ENCODE measurements around the gene OTP. TPM values are rescaled to one million over a fixed set of nuclear protein-coding genes. Genes with fewer than 3 reads are reported as not detected.

The OTP gene
- total RNA-seq, 1 experiment from 2014 or later = not detected

GRCh38 chr5:77633207-77633675 lies 5.3 kb downstream of the OTP start:
- intact Hi-C loops (cut with micrococcal nuclease; ENCODE audit: unreplicated experiment) = loop anchor here (10.0 kb wide), 1 partner anchor 322 kb away; no protein-coding TSS in a partner anchor
- no peak for DNase-seq (ENCODE audit: low spot score)
- no peaks in the 10 kb centered on the region for H3K9me3 ChIP-seq (ENCODE audit: low read depth, low read length, poor library complexity, severe bottlenecking)
- H3K27me3 ChIP-seq (replicated peaks; ENCODE audit: insufficient read depth, low read depth, low read length, poor library complexity) = peaks cover 99% of the 10 kb centered on the region
- no TSS peak for BruUV-seq (replicated peaks)
- H3K36me3 ChIP-seq (ENCODE audit: insufficient read depth, low read length, poor library complexity, severe bottlenecking) = no peaks in the 10 kb centered on the region
- ChIA-PET POLR2A (ENCODE audit: low non-redundant PET) (no interaction called here), CTCF (no interaction called here)
- no peak overlapping the region for H3K27ac ChIP-seq (ENCODE audit: low read depth, low read length, poor library complexity, severe bottlenecking)
- H3K4me3 ChIP-seq (ENCODE audit: low read depth, low read length, poor library complexity, severe bottlenecking) = no peak overlapping the region
- peaks cover 3% of the 10 kb centered on the region for H3K4me1 ChIP-seq (ENCODE audit: insufficient read depth, low read length, poor library complexity, severe bottlenecking)
- no peak for TF ChIP-seq EZH2 (IDR thresholded peaks at IDR 0.05; ENCODE audit: borderline replicate concordance, low read depth, low read length, poor library complexity, severe bottlenecking)
- TF ChIP-seq, protein P1, sequence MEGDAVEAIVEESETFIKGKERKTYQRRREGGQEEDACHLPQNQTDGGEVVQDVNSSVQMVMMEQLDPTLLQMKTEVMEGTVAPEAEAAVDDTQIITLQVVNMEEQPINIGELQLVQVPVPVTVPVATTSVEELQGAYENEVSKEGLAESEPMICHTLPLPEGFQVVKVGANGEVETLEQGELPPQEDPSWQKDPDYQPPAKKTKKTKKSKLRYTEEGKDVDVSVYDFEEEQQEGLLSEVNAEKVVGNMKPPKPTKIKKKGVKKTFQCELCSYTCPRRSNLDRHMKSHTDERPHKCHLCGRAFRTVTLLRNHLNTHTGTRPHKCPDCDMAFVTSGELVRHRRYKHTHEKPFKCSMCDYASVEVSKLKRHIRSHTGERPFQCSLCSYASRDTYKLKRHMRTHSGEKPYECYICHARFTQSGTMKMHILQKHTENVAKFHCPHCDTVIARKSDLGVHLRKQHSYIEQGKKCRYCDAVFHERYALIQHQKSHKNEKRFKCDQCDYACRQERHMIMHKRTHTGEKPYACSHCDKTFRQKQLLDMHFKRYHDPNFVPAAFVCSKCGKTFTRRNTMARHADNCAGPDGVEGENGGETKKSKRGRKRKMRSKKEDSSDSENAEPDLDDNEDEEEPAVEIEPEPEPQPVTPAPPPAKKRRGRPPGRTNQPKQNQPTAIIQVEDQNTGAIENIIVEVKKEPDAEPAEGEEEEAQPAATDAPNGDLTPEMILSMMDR (conservative IDR thresholded peaks at IDR 0.05; ENCODE audit: low read depth, low read length) = no peak

GRCh38 chr5:77632526-77633206 lies 5.8 kb downstream of the OTP start:
- ChIA-PET POLR2A (ENCODE audit: low non-redundant PET) (no interaction called here), CTCF (no interaction called here)
- DNase-seq (ENCODE audit: low spot score) = no peak
- no TSS peak for BruUV-seq (replicated peaks)
- no peak overlapping the region for H3K27ac ChIP-seq (ENCODE audit: low read depth, low read length, poor library complexity, severe bottlenecking)
- no peaks in the 10 kb centered on the region for H3K36me3 ChIP-seq (ENCODE audit: insufficient read depth, low read length, poor library complexity, severe bottlenecking)
- H3K4me1 ChIP-seq (ENCODE audit: insufficient read depth, low read length, poor library complexity, severe bottlenecking) = peaks cover 3% of the 10 kb centered on the region
- intact Hi-C loops (cut with micrococcal nuclease; ENCODE audit: unreplicated experiment) = loop anchor here (10.0 kb wide), 1 partner anchor 322 kb away; no protein-coding TSS in a partner anchor
- H3K27me3 ChIP-seq (replicated peaks; ENCODE audit: insufficient read depth, low read depth, low read length, poor library complexity) = peaks cover 99% of the 10 kb centered on the region
- H3K9me3 ChIP-seq (ENCODE audit: low read depth, low read length, poor library complexity, severe bottlenecking) = no peaks in the 10 kb centered on the region
- peak; percentile 87 for TF ChIP-seq EZH2 (IDR thresholded peaks at IDR 0.05; ENCODE audit: borderline replicate concordance, low read depth, low read length, poor library complexity, severe bottlenecking)
- TF ChIP-seq, protein P1 (conservative IDR thresholded peaks at IDR 0.05; ENCODE audit: low read depth, low read length) = no peak
- no peak overlapping the region for H3K4me3 ChIP-seq (ENCODE audit: low read depth, low read length, poor library complexity, severe bottlenecking)

DNA sequence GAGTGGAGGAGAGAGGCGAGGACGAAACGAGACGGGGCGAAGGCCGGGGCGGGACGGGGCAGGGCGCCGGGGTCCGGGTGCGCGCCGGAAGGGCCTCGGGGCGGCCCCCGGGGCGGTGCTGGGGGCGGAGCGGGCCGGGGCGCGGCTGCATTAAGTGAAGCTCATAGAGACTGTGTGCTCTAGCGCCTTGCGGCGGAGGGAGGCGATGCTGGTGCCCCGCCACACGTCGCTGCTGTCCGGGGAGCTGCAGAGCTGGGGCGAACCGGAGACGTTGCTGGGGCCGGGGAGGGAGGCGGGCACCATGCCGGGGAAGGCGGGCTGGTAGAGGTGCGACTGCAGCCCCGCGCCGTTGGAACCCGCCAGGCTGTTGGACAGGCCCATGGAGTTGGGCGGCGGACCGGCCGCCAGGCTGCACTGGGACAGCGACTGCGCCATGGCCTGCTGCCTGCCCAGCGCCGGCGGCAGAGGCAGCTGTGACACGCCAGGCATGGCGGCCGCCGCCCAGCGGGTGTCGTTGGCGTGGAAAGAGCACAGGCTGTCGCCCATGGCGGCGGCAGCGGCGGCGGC lies 8.3 kb downstream of the OTP start:
- CTCF ChIA-PET = no interaction called here
- intact Hi-C loops (cut with micrococcal nuclease; ENCODE audit: unreplicated experiment) = loop anchor here (10.0 kb wide), 1 partner anchor 325 kb away; no protein-coding TSS in a partner anchor
- peaks cover 99% of the 10 kb centered on the region for H3K27me3 ChIP-seq (replicated peaks; ENCODE audit: insufficient read depth, low read depth, low read length, poor library complexity)

More for the DNA sequence above, 8.3 kb downstream of the OTP start:
- H3K27ac ChIP-seq (ENCODE audit: low read depth, low read length, poor library complexity, severe bottlenecking) = no peak overlapping the region
- H3K4me3 ChIP-seq (ENCODE audit: low read depth, low read length, poor library complexity, severe bottlenecking) = peak overlapping the region; percentile 47
- no TSS peak for BruUV-seq (replicated peaks)
- H3K36me3 ChIP-seq (ENCODE audit: insufficient read depth, low read length, poor library complexity, severe bottlenecking) = no peaks in the 10 kb centered on the region
- peak; percentile 69 for DNase-seq (ENCODE audit: low spot score)
- POLR2A ChIA-PET (ENCODE audit: low non-redundant PET) = no interaction called here
- TF ChIP-seq EZH2 (IDR thresholded peaks at IDR 0.05; ENCODE audit: borderline replicate concordance, low read depth, low read length, poor library complexity, severe bottlenecking) = peak; percentile 53
- TF ChIP-seq, protein P1 (conservative IDR thresholded peaks at IDR 0.05; ENCODE audit: low read depth, low read length) = peak; percentile 38; the same call in 1 of the 2 replicates
- no peaks in the 10 kb centered on the region for H3K9me3 ChIP-seq (ENCODE audit: low read depth, low read length, poor library complexity, severe bottlenecking)
- H3K4me1 ChIP-seq (ENCODE audit: insufficient read depth, low read length, poor library complexity, severe bottlenecking) = peaks cover 3% of the 10 kb centered on the region

All from A673 (cell line).